H9 (cell line): ENCODE data around the gene OR1J2. TPM values are rescaled to one million over a fixed set of nuclear protein-coding genes. Genes with fewer than 3 reads are reported as not detected.

ENCODE experiments used
- DNase-seq: peaks from one replicate; pipeline ENCODE4 v3.0.0-alpha.2; 2017
- H2AFZ ChIP-seq: one replicate; pipeline ENCODE4 v1.6.1; 2013; ENCODE audit warnings: mild to moderate bottlenecking, low read length, control low read depth, moderate library complexity
- H2AK5ac ChIP-seq: 2 replicates; pipeline ENCODE4 v1.6.1; 2013; ENCODE audit warnings: low read length, control low read depth, mixed read lengths; ENCODE audit not compliant: insufficient read length
- H2BK120ac ChIP-seq: one replicate; pipeline ENCODE4 v1.6.1; 2013; ENCODE audit warnings: low read depth, mild to moderate bottlenecking, low read length, control low read depth, inconsistent platforms; ENCODE audit not compliant: poor library complexity, severe bottlenecking
- H2BK12ac ChIP-seq: 2 replicates; pipeline ENCODE4 v1.6.1; 2013; ENCODE audit warnings: low read length, control low read depth, mixed read lengths, low read depth; ENCODE audit not compliant: insufficient read length
- H2BK15ac ChIP-seq: 2 replicates; pipeline ENCODE4 v1.6.1; 2013; ENCODE audit warnings: low read depth, low read length, control low read depth
- H2BK20ac ChIP-seq: one replicate; pipeline ENCODE4 v1.6.1; 2013; ENCODE audit warnings: low read depth, mild to moderate bottlenecking, low read length, control low read depth, inconsistent platforms; ENCODE audit not compliant: poor library complexity, severe bottlenecking
- H2BK5ac ChIP-seq: 2 replicates; pipeline ENCODE4 v1.6.1; 2013; ENCODE audit warnings: low read length, control low read depth, mixed read lengths; ENCODE audit not compliant: insufficient read length
- H3K14ac ChIP-seq: 2 replicates; pipeline ENCODE4 v1.6.1; 2013; ENCODE audit warnings: low read length, control low read depth; ENCODE audit not compliant: insufficient read depth
- H3K18ac ChIP-seq: 2 replicates; pipeline ENCODE4 v1.6.1; 2013; ENCODE audit warnings: low read depth, mild to moderate bottlenecking, mixed read lengths, low read length, control low read depth; ENCODE audit not compliant: insufficient read length
- H3K23ac ChIP-seq: 2 replicates; pipeline ENCODE4 v1.6.1; 2013; ENCODE audit warnings: low read length, control low read depth, mixed read lengths, low read depth; ENCODE audit not compliant: insufficient read length
- H3K23me2 ChIP-seq: 2 replicates; pipeline ENCODE4 v1.6.1; 2013; ENCODE audit warnings: low read depth, mild to moderate bottlenecking, mixed read lengths, low read length, control low read depth; ENCODE audit not compliant: insufficient read length, poor library complexity, severe bottlenecking
- H3K27ac ChIP-seq: 2 replicates; pipeline ENCODE4 v1.5.1; 2013; ENCODE audit warnings: low read length, control low read depth, mixed read lengths, low read depth; ENCODE audit not compliant: insufficient read length
- H3K27me3 ChIP-seq: 2 replicates; pipeline ENCODE4 v1.6.1; 2013; ENCODE audit warnings: low read length, control low read depth, inconsistent platforms; ENCODE audit not compliant: insufficient read depth
- H3K4ac ChIP-seq: 2 replicates; pipeline ENCODE4 v1.6.1; 2013; ENCODE audit warnings: low read depth, mild to moderate bottlenecking, control low read depth, inconsistent platforms, low read length, moderate library complexity
- H3K4me1 ChIP-seq: 2 replicates; pipeline ENCODE4 v1.6.1; 2013; ENCODE audit warnings: low read length, control low read depth, inconsistent platforms; ENCODE audit not compliant: insufficient read depth
- H3K4me2 ChIP-seq: 2 replicates; pipeline ENCODE4 v1.6.1; 2013; ENCODE audit warnings: low read length, control low read depth, mixed read lengths; ENCODE audit not compliant: insufficient read length, insufficient read depth
- H3K56ac ChIP-seq: 2 replicates; pipeline ENCODE4 v1.6.1; 2013; ENCODE audit warnings: low read depth, mild to moderate bottlenecking, mixed read lengths, low read length, control low read depth; ENCODE audit not compliant: insufficient read length
- H3K79me1 ChIP-seq: 2 replicates; pipeline ENCODE4 v1.6.1; 2013; ENCODE audit warnings: low read depth, mild to moderate bottlenecking, moderate library complexity, low read length, control low read depth, inconsistent platforms; ENCODE audit not compliant: insufficient read depth, poor library complexity, severe bottlenecking
- H3K79me2 ChIP-seq: 2 replicates; pipeline ENCODE4 v1.6.1; 2013; ENCODE audit warnings: low read length, control low read depth, inconsistent platforms; ENCODE audit not compliant: insufficient read depth
- H3K9ac ChIP-seq: 2 replicates; pipeline ENCODE4 v1.6.1; 2013; ENCODE audit warnings: low read length, control low read depth, mixed read lengths; ENCODE audit not compliant: insufficient read length; ENCODE audit errors: extremely low read depth
- H3K9me3 ChIP-seq: one replicate; pipeline ENCODE4 v1.6.1; 2013; ENCODE audit warnings: low read depth, low read length, inconsistent platforms; ENCODE audit not compliant: control insufficient read depth
- H3T11ph ChIP-seq: one replicate; pipeline ENCODE4 v1.6.1; 2013; ENCODE audit warnings: mild to moderate bottlenecking, low read length, control low read depth, inconsistent platforms
- H4K20me1 ChIP-seq: one replicate; pipeline ENCODE4 v1.6.1; 2013; ENCODE audit not compliant: control insufficient read depth, insufficient read length, insufficient read depth
- H4K5ac ChIP-seq: 2 replicates; pipeline ENCODE4 v1.6.1; 2013; ENCODE audit warnings: low read depth, mild to moderate bottlenecking, mixed read lengths, low read length, control low read depth; ENCODE audit not compliant: insufficient read length
- H4K8ac ChIP-seq: replicated peaks from 2 replicates; pipeline ENCODE4 v1.6.1; 2013; ENCODE audit warnings: low read length, control low read depth, mixed read lengths, low read depth; ENCODE audit not compliant: insufficient read length
- H4K91ac ChIP-seq: 2 replicates; pipeline ENCODE4 v1.6.1; 2013; ENCODE audit warnings: low read depth, mild to moderate bottlenecking, moderate library complexity, mixed read lengths, low read length, control low read depth; ENCODE audit not compliant: insufficient read length
- H3K27ac Mint-ChIP-seq, 3 experiments: 2 replicates in 2 of 3; 3 replicates in 1 of 3; pipeline ENCODE4 v1.8.0; 2020 to 2021; ENCODE audit warnings: mixed read lengths in 3 of 3, mild to moderate bottlenecking in 1 of 3, moderate library complexity in 1 of 3
- H3K27me3 Mint-ChIP-seq: 2 replicates; pipeline ENCODE4 v1.8.0; 2021; ENCODE audit warnings: low read depth, mild to moderate bottlenecking, moderate library complexity, mixed read lengths
- H3K36me3 Mint-ChIP-seq, 3 experiments: 2 replicates in 2 of 3; 3 replicates in 1 of 3; pipeline ENCODE4 v1.8.0; 2020 to 2021; ENCODE audit warnings: low read depth in 3 of 3, mixed read lengths in 3 of 3; ENCODE audit not compliant: insufficient read depth in 1 of 3
- H3K4me1 Mint-ChIP-seq, 2 experiments: 2 replicates each; pipeline ENCODE4 v1.8.0; 2020; ENCODE audit warnings: mixed read lengths in 2 of 2
- H3K4me3 Mint-ChIP-seq, 2 experiments: 2 replicates in 1 of 2; 3 replicates in 1 of 2; pipeline ENCODE4 v1.8.0; 2020 to 2021; ENCODE audit warnings: mild to moderate bottlenecking in 2 of 2, mixed read lengths in 2 of 2, moderate library complexity in 1 of 2
- H3K9me3 Mint-ChIP-seq, 2 experiments: 2 replicates in 1 of 2; 3 replicates in 1 of 2; pipeline ENCODE4 v1.8.0; 2020; ENCODE audit warnings: mild to moderate bottlenecking in 2 of 2, mixed read lengths in 2 of 2, moderate library complexity in 1 of 2
- WGBS: extraction: QIAGEN DNeasy Blood & Tissue Kit; methylation state at CpG from one replicate; pipeline ENCODE4 v1.1.7; 2013; ENCODE audit warnings: missing lambda C conversion rate, low lambda C conversion rate, mixed read lengths; ENCODE audit not compliant: insufficient read length; ENCODE audit errors: extremely low coverage; 5-methylcytosine and 5-hydroxymethylcytosine counted together
- total RNA-seq: library from RNA; stranded (reverse); gene quantifications from 2 replicates; pipeline ENCODE4 v1.2.1, GENCODE V29; 2021
- TF ChIP-seq, protein P1 (sequence below): fragments of 200-600 bp; sonication (generic); conservative IDR thresholded peaks from 3 replicates; pipeline ENCODE4 v1.8.0; 2021; ENCODE audit warnings: antibody characterized with exemption, mild to moderate bottlenecking

Gene OR1J2
- total RNA-seq, 1 experiment from 2014 or later, result not detected

DNA sequence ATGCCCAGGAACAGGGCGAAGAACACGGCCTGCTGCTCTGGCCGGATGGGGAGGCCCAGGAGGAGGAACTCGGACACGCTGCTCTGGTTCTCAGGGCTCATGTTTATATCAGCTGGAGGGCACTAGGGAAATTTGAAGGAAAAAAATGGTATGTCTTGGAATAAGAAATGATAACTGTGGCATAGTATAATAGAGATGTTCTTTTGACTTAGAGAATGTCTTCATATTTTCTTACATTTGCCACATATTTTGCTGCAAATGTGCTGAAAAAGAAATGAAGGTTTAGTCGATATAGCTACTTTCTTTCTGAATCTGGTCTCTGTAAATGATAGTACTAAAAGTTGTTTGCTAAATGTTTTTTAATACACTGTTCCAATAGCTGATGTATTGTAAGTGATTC, 32.8 kb upstream of the OR1J2 start, which contains the start of gene OR1J1:
OR1J1 (minus strand) TSS at position 101 of the 400 bp plus-strand sequence; CDS start at position 101, 0 bp downstream.
- Histone ChIP-seq H3K56ac (no peak within 1 kb of the TSS), H3K18ac (no peak within 1 kb of the TSS), H3K14ac (no peak within 1 kb of the TSS), H4K91ac (no peak within 1 kb of the TSS), H3K27me3 (no peaks in the 10 kb centered on the region), H3K27ac (no peak within 1 kb of the TSS), H2BK5ac (no peak within 1 kb of the TSS), H2BK120ac (no peak within 1 kb of the TSS), H3K9ac (no peak within 1 kb of the TSS), H2BK15ac (no peak within 1 kb of the TSS), H4K20me1 (no peaks in the 10 kb centered on the region), H3K9me3 (peaks cover 28% of the 10 kb centered on the region), H2BK12ac (no peak within 1 kb of the TSS), H3K23me2 (no peaks in the 10 kb centered on the region), H3K79me1 (no peaks in the 10 kb centered on the region), H2AK5ac (no peak within 1 kb of the TSS), H3K23ac (no peak within 1 kb of the TSS), H3K4ac (no peak within 1 kb of the TSS), H4K5ac (no peak within 1 kb of the TSS), H3K4me2 (no peak within 1 kb of the TSS), H3T11ph (no peak within 1 kb of the TSS), H3K79me2 (no peaks in the 10 kb centered on the region), H2AFZ (no peak within 1 kb of the TSS), H2BK20ac (no peak within 1 kb of the TSS), H3K4me1 (no peaks in the 10 kb centered on the region), H4K8ac (no peak within 1 kb of the TSS)
- no CpG with 5 or more reads among the region's 6 CpGs for WGBS
- peaks cover 69 to 95% of the 10 kb centered on the region in 2 experiments for H3K9me3 Mint-ChIP-seq
- DNase-seq, result no peak
- H3K36me3 Mint-ChIP-seq, result peaks cover 0 to 18% (median 0%) of the 10 kb centered on the region in 3 experiments; a peak in 3 of 7 replicates
- no peaks in the 10 kb centered on the region for H3K4me1 Mint-ChIP-seq
- peaks cover 8% of the 10 kb centered on the region; the same call in 1 of the 2 replicates for H3K27me3 Mint-ChIP-seq
- TF ChIP-seq, protein P1, sequence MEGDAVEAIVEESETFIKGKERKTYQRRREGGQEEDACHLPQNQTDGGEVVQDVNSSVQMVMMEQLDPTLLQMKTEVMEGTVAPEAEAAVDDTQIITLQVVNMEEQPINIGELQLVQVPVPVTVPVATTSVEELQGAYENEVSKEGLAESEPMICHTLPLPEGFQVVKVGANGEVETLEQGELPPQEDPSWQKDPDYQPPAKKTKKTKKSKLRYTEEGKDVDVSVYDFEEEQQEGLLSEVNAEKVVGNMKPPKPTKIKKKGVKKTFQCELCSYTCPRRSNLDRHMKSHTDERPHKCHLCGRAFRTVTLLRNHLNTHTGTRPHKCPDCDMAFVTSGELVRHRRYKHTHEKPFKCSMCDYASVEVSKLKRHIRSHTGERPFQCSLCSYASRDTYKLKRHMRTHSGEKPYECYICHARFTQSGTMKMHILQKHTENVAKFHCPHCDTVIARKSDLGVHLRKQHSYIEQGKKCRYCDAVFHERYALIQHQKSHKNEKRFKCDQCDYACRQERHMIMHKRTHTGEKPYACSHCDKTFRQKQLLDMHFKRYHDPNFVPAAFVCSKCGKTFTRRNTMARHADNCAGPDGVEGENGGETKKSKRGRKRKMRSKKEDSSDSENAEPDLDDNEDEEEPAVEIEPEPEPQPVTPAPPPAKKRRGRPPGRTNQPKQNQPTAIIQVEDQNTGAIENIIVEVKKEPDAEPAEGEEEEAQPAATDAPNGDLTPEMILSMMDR, result no peak
- no peak within 1 kb of the TSS for H3K27ac Mint-ChIP-seq
- H3K4me3 Mint-ChIP-seq, result no peak within 1 kb of the TSS
